Measurements from ENCODE around the gene CCR8.
A peak's percentile ranks its signal among the peaks of the same experiment; 100 is the strongest.

Gene CCR8

GRCh38 chr3:39329493-39329892, at the start of gene CCR8:
CCR8 (plus strand) TSS chr3:39329709; CDS start chr3:39332332, 2,623 bp downstream.
- TF ChIP-seq CTCF (IDR thresholded peaks at IDR 0.05; ENCODE audit: extremely low read depth, insufficient read depth, missing control alignments), result peak; percentile 5
- no peak for DNase-seq (ENCODE audit: low spot score)
- in situ Hi-C loops (cut with MboI; ENCODE audit: low pct_unique_long_range_greater_than_20kb, low sequenced_read_pairs, unreplicated experiment), result no loop called here

GRCh38 chr3:39279745-39280517, 49.6 kb upstream of the CCR8 start, which contains the start of gene CX3CR1:
CX3CR1 (minus strand) TSS chr3:39280036; CDS start chr3:39266509, 13,527 bp downstream.
- in situ Hi-C loops (cut with MboI; ENCODE audit: low pct_unique_long_range_greater_than_20kb, low sequenced_read_pairs, unreplicated experiment), result loop anchor here (10.0 kb wide), 2 partner anchors 65 to 185 kb away; no protein-coding TSS in a partner anchor
- no peak for DNase-seq (ENCODE audit: low spot score)
- TF ChIP-seq CTCF (IDR thresholded peaks at IDR 0.05; ENCODE audit: extremely low read depth, insufficient read depth, missing control alignments), result no peak

- TF ChIP-seq CTCF (IDR thresholded peaks at IDR 0.05; ENCODE audit: extremely low read depth, insufficient read depth, missing control alignments), result no peak
- DNase-seq (ENCODE audit: low spot score), result no peak
- in situ Hi-C loops (cut with MboI; ENCODE audit: low pct_unique_long_range_greater_than_20kb, low sequenced_read_pairs, unreplicated experiment), result no loop called here
Measured at GRCh38 chr3:39280571-39280970, 48.9 kb upstream of the CCR8 start.

GRCh38 chr3:39281533-39281932, 48.0 kb upstream of the CCR8 start:
- no peak for DNase-seq (ENCODE audit: low spot score)
- in situ Hi-C loops (cut with MboI; ENCODE audit: low pct_unique_long_range_greater_than_20kb, low sequenced_read_pairs, unreplicated experiment), result no loop called here
- TF ChIP-seq CTCF (IDR thresholded peaks at IDR 0.05; ENCODE audit: extremely low read depth, insufficient read depth, missing control alignments), result no peak

- no peak for TF ChIP-seq CTCF (IDR thresholded peaks at IDR 0.05; ENCODE audit: extremely low read depth, insufficient read depth, missing control alignments)
- in situ Hi-C loops (cut with MboI; ENCODE audit: low pct_unique_long_range_greater_than_20kb, low sequenced_read_pairs, unreplicated experiment), result no loop called here
- DNase-seq (ENCODE audit: low spot score), result no peak
Measured at GRCh38 chr3:39282057-39282456, 47.5 kb upstream of the CCR8 start.

GRCh38 chr3:39284457-39284881, 45.0 kb upstream of the CCR8 start:
- no peak for TF ChIP-seq CTCF (IDR thresholded peaks at IDR 0.05; ENCODE audit: extremely low read depth, insufficient read depth, missing control alignments)
- in situ Hi-C loops (cut with MboI; ENCODE audit: low pct_unique_long_range_greater_than_20kb, low sequenced_read_pairs, unreplicated experiment), result no loop called here
- no peak for DNase-seq (ENCODE audit: low spot score)

All from GM13977 (cell line).